ENCODE measurements around the gene ACTL8.

DNA sequence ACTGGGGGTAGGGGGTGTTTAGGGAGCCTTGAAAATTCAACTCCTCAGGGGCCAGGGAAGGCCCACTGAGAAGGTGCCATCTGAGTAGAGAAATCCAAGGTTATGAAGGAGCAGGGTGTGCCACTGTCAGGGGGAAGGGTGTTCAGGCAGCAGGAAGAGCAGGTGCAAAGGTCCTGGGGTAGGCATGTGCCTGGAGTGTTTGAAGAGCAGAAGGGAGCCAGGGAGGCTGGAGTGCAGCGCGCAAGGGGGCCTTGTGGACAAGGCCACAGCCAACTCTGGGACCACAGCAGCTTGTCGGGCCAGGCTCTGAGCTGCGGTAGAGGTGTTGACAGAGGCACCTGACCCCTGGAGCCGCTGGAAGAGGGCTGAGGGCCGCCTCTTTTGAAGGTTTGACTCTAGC lies 19.3 kb downstream of the ACTL8 start:
- TF ChIP-seq, protein P1, sequence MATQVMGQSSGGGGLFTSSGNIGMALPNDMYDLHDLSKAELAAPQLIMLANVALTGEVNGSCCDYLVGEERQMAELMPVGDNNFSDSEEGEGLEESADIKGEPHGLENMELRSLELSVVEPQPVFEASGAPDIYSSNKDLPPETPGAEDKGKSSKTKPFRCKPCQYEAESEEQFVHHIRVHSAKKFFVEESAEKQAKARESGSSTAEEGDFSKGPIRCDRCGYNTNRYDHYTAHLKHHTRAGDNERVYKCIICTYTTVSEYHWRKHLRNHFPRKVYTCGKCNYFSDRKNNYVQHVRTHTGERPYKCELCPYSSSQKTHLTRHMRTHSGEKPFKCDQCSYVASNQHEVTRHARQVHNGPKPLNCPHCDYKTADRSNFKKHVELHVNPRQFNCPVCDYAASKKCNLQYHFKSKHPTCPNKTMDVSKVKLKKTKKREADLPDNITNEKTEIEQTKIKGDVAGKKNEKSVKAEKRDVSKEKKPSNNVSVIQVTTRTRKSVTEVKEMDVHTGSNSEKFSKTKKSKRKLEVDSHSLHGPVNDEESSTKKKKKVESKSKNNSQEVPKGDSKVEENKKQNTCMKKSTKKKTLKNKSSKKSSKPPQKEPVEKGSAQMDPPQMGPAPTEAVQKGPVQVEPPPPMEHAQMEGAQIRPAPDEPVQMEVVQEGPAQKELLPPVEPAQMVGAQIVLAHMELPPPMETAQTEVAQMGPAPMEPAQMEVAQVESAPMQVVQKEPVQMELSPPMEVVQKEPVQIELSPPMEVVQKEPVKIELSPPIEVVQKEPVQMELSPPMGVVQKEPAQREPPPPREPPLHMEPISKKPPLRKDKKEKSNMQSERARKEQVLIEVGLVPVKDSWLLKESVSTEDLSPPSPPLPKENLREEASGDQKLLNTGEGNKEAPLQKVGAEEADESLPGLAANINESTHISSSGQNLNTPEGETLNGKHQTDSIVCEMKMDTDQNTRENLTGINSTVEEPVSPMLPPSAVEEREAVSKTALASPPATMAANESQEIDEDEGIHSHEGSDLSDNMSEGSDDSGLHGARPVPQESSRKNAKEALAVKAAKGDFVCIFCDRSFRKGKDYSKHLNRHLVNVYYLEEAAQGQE (IDR thresholded peaks at IDR 0.05; ENCODE audit: insufficient read depth in 1 of 2, low read depth in 2 of 2, low read length in 2 of 2) = no peak
- no peak for TF ChIP-seq POLR2AphosphoS5 (IDR thresholded peaks at IDR 0.05; ENCODE audit: low read depth, low read length)

All from PFSK-1 (cell line).